Neural progenitor cell (in vitro differentiated cells): ENCODE data around the gene KLHL18. TPM values are rescaled to one million over a fixed set of nuclear protein-coding genes. Genes with fewer than 3 reads are reported as not detected.

Source experiments
- DNase-seq: peaks from one replicate; pipeline ENCODE4 v3.0.0-alpha.2; 2016; ENCODE audit warnings: low spot score
- H2AFZ ChIP-seq: fragments of 200-600 bp; sonication (generic); replicated peaks from 2 replicates; pipeline ENCODE4 v1.6.1; 2016; ENCODE audit warnings: antibody characterized with exemption
- H3F3A ChIP-seq: fragments of 200-600 bp; sonication (generic); 2 replicates; pipeline ENCODE4 v1.6.1; 2016; ENCODE audit warnings: antibody characterized with exemption, low read depth
- H3K27ac ChIP-seq: fragments of 200-600 bp; sonication (generic); 2 replicates; pipeline ENCODE4 v1.5.1; 2016; ENCODE audit warnings: mild to moderate bottlenecking
- H3K27me3 ChIP-seq: fragments of 200-600 bp; sonication (generic); 2 replicates; pipeline ENCODE4 v1.6.1; 2016; ENCODE audit warnings: mild to moderate bottlenecking, moderate library complexity
- H3K36me3 ChIP-seq: fragments of 200-600 bp; sonication (generic); 2 replicates; pipeline ENCODE4 v1.5.1; 2016
- H3K4me1 ChIP-seq: fragments of 200-600 bp; sonication (generic); 2 replicates; pipeline ENCODE4 v1.6.1; 2016; ENCODE audit warnings: mixed run types
- H3K4me2 ChIP-seq: fragments of 200-600 bp; sonication (generic); 2 replicates; pipeline ENCODE4 v1.6.1; 2016
- H3K4me3 ChIP-seq: fragments of 200-600 bp; sonication (generic); 2 replicates; pipeline ENCODE4 v1.5.1; 2016
- H3K79me2 ChIP-seq: fragments of 200-600 bp; sonication (generic); 2 replicates; pipeline ENCODE4 v1.6.1; 2016; ENCODE audit warnings: low read depth
- H3K9ac ChIP-seq: fragments of 200-600 bp; sonication (generic); 2 replicates; pipeline ENCODE4 v1.6.1; 2016
- H3K9me3 ChIP-seq: fragments of 200-600 bp; sonication (generic); 2 replicates; pipeline ENCODE4 v1.5.1; 2016; ENCODE audit warnings: low read depth
- H4K20me1 ChIP-seq: fragments of 200-600 bp; sonication (generic); 2 replicates; pipeline ENCODE4 v1.6.1; 2016; ENCODE audit warnings: low read depth
- H3K27ac Mint-ChIP-seq: 3 replicates; pipeline ENCODE4 v1.8.0; 2021; ENCODE audit warnings: mixed read lengths
- H3K27me3 Mint-ChIP-seq: 2 replicates; pipeline ENCODE4 v1.8.0; 2022; ENCODE audit warnings: low read depth, mild to moderate bottlenecking, inconsistent platforms, moderate library complexity, mixed read lengths; ENCODE audit not compliant: insufficient read depth
- H3K36me3 Mint-ChIP-seq: 3 replicates; pipeline ENCODE4 v1.8.0; 2021; ENCODE audit warnings: mixed read lengths
- H3K4me1 Mint-ChIP-seq: 3 replicates; pipeline ENCODE4 v1.8.0; 2021; ENCODE audit warnings: mixed read lengths
- H3K4me3 Mint-ChIP-seq: 3 replicates; pipeline ENCODE4 v1.8.0; 2021; ENCODE audit warnings: mild to moderate bottlenecking, moderate library complexity, mixed read lengths
- H3K9me3 Mint-ChIP-seq: 3 replicates; pipeline ENCODE4 v1.8.0; 2020; ENCODE audit warnings: mixed read lengths
- CTCF ChIP-seq: fragments of 200-600 bp; sonication (generic); IDR thresholded peaks from 2 replicates; pipeline ENCODE4 v1.5.1; 2017; ENCODE audit warnings: antibody characterized with exemption, mild to moderate bottlenecking
- EZH2 ChIP-seq: fragments of 200-600 bp; sonication (generic); IDR thresholded peaks from 2 replicates; pipeline ENCODE4 v1.6.1; 2017; ENCODE audit warnings: antibody characterized with exemption, mild to moderate bottlenecking, moderate library complexity
- EZH2phosphoT487 ChIP-seq: fragments of 200-600 bp; sonication (generic); IDR thresholded peaks from 2 replicates; pipeline ENCODE4 v1.6.1; 2017; ENCODE audit warnings: antibody characterized with exemption
- total RNA-seq: library from RNA; depleted of rRNA; stranded (reverse); fragments of >200 nt; gene quantifications from 2 replicates; pipeline ENCODE4 v1.2.3, GENCODE V29; 2015; ENCODE audit warnings: low replicate concordance

Gene KLHL18
- total RNA-seq, 1 donor from 2014 or later, result 7.3 TPM

- Histone ChIP-seq H3K4me3 (no peak overlapping the region), H2AFZ (no peak overlapping the region), H3F3A (peaks cover 3% of the 10 kb centered on the region), H3K4me2 (no peak overlapping the region), H3K9ac (no peak overlapping the region), H4K20me1 (no peaks in the 10 kb centered on the region), H3K27ac (no peak overlapping the region), H3K4me1 (no peaks in the 10 kb centered on the region), H3K36me3 (no peaks in the 10 kb centered on the region), H3K27me3 (no peaks in the 10 kb centered on the region), H3K9me3 (no peaks in the 10 kb centered on the region), H3K79me2 (peaks cover 4% of the 10 kb centered on the region)
- peaks cover 7% of the 10 kb centered on the region for H3K36me3 Mint-ChIP-seq
- H3K4me3 Mint-ChIP-seq, result no peak overlapping the region
- no peaks in the 10 kb centered on the region for H3K9me3 Mint-ChIP-seq
- TF ChIP-seq EZH2 (no peak), CTCF (no peak), EZH2phosphoT487 (no peak)
- no peak for DNase-seq
- H3K27me3 Mint-ChIP-seq, result peaks cover 3% of the 10 kb centered on the region
- H3K4me1 Mint-ChIP-seq, result no peaks in the 10 kb centered on the region
- no peak overlapping the region for H3K27ac Mint-ChIP-seq
These were observed 36.2 kb downstream of the KLHL18 start for GRCh38 chr3:47318916-47319315.

GRCh38 chr3:47319956-47320355, 37.2 kb downstream of the KLHL18 start:
- H3K27me3 ChIP-seq, result no peaks in the 10 kb centered on the region
- Mint-ChIP-seq H3K9me3 (no peaks in the 10 kb centered on the region), H3K4me1 (no peaks in the 10 kb centered on the region), H3K27me3 (peaks cover 3% of the 10 kb centered on the region), H3K4me3 (no peak overlapping the region), H3K27ac (no peak overlapping the region), H3K36me3 (peaks cover 7% of the 10 kb centered on the region)
- no peak for DNase-seq
- peaks cover 4% of the 10 kb centered on the region for H3K79me2 ChIP-seq
- peaks cover 4% of the 10 kb centered on the region for H4K20me1 ChIP-seq
- no peak for TF ChIP-seq CTCF
- no peak for TF ChIP-seq EZH2
- no peak for TF ChIP-seq EZH2phosphoT487
- no peak overlapping the region for H2AFZ ChIP-seq
- no peak overlapping the region for H3K9ac ChIP-seq
- H3K4me3 ChIP-seq, result no peak overlapping the region
- no peak overlapping the region for H3K27ac ChIP-seq
- H3F3A ChIP-seq, result peaks cover 4% of the 10 kb centered on the region
- no peaks in the 10 kb centered on the region for H3K36me3 ChIP-seq
- H3K4me1 ChIP-seq, result no peaks in the 10 kb centered on the region
- no peaks in the 10 kb centered on the region for H3K9me3 ChIP-seq
- no peak overlapping the region for H3K4me2 ChIP-seq

GRCh38 chr3:47323431-47324277, 40.9 kb downstream of the KLHL18 start:
- H3K27ac ChIP-seq, result no peak overlapping the region
- H3K36me3 Mint-ChIP-seq, result peaks cover 7% of the 10 kb centered on the region
- H3K36me3 ChIP-seq, result no peaks in the 10 kb centered on the region
- TF ChIP-seq EZH2phosphoT487 (no peak), EZH2 (no peak), CTCF (no peak)
- H3K4me1 ChIP-seq, result no peaks in the 10 kb centered on the region
- peaks cover 4% of the 10 kb centered on the region for H4K20me1 ChIP-seq
- no peak overlapping the region for H3K4me3 ChIP-seq
- no peak for DNase-seq
- no peak overlapping the region for H2AFZ ChIP-seq
- H3K4me2 ChIP-seq, result no peak overlapping the region
- H3K4me1 Mint-ChIP-seq, result no peaks in the 10 kb centered on the region
- H3K79me2 ChIP-seq, result no peaks in the 10 kb centered on the region
- H3K27ac Mint-ChIP-seq, result no peak overlapping the region
- no peak overlapping the region for H3K4me3 Mint-ChIP-seq
- no peaks in the 10 kb centered on the region for H3K9me3 Mint-ChIP-seq
- H3K9me3 ChIP-seq, result no peaks in the 10 kb centered on the region
- peaks cover 4% of the 10 kb centered on the region for H3F3A ChIP-seq
- peaks cover 5% of the 10 kb centered on the region for H3K27me3 Mint-ChIP-seq
- no peak overlapping the region for H3K9ac ChIP-seq
- no peaks in the 10 kb centered on the region for H3K27me3 ChIP-seq
